ENCODE data around the gene HCAR1. TPM values are rescaled to one million over a fixed set of nuclear protein-coding genes. Genes with fewer than 3 reads are reported as not detected.
A peak's percentile ranks its signal among the peaks of the same experiment; 100 is the strongest.
"Not testable (repeated sequence)": the region's sequence is repeated elsewhere in the genome, so short reads cannot be mapped to it uniquely, and the experiment has no call there.

HCAR1 gene
- total RNA-seq, 2 experiments from 2014 or later: 0.18 to 0.25 TPM

GRCh38 chr12:122722387-122722786, 8.3 kb downstream of the HCAR1 start:
- H3K4me1 Mint-ChIP-seq (ENCODE audit: low read depth): peaks cover 36% of the 10 kb centered on the region
- CTCF ChIA-PET: interaction anchor here (1.2 to 1.5 kb wide), 2 partner anchors 11 to 72 kb away, joined by 3 to 5 read pairs; no protein-coding TSS in a partner anchor
- peak overlapping the region; percentile 1 for H3K27ac Mint-ChIP-seq
- no peaks in the 10 kb centered on the region for H3K9me3 Mint-ChIP-seq
- no peak for TF ChIP-seq CTCF (IDR thresholded peaks at IDR 0.05)
- POLR2A ChIA-PET: no interaction called here
- ATAC-seq: no peak
- no peak for DNase-seq
- no peak overlapping the region for H3K4me3 Mint-ChIP-seq
- peaks cover 8% of the 10 kb centered on the region for H3K27me3 Mint-ChIP-seq
- intact Hi-C loops (cut with micrococcal nuclease): no loop called here
- H3K36me3 Mint-ChIP-seq (ENCODE audit: low read depth): no peaks in the 10 kb centered on the region

- Mint-ChIP-seq H3K27me3 (peaks cover 8% of the 10 kb centered on the region), H3K36me3 (ENCODE audit: low read depth) (no peaks in the 10 kb centered on the region), H3K4me3 (no peak overlapping the region), H3K4me1 (ENCODE audit: low read depth) (peaks cover 32% of the 10 kb centered on the region), H3K9me3 (no peaks in the 10 kb centered on the region), H3K27ac (peak overlapping the region; percentile 43)
- TF ChIP-seq CTCF (IDR thresholded peaks at IDR 0.05): no peak
- no peak for DNase-seq
- peak; percentile 34 for ATAC-seq
- ChIA-PET POLR2A (no interaction called here), CTCF (no interaction called here)
- intact Hi-C loops (cut with micrococcal nuclease): no loop called here
These were observed 9.5 kb downstream of the HCAR1 start for GRCh38 chr12:122721057-122721545.

GRCh38 chr12:122716658-122717057, 14.0 kb downstream of the HCAR1 start, which contains the start of gene HCAR3:
HCAR3 (minus strand) TSS chr12:122716811; CDS start chr12:122716737, 74 bp downstream.
- H3K9me3 Mint-ChIP-seq; H3K27ac Mint-ChIP-seq; intact Hi-C loops (cut with micrococcal nuclease); DNase-seq; H3K36me3 Mint-ChIP-seq (ENCODE audit: low read depth); H3K4me3 Mint-ChIP-seq; H3K27me3 Mint-ChIP-seq; ATAC-seq; CTCF ChIA-PET; POLR2A ChIA-PET: not testable (repeated sequence)
- peaks cover 13% of the 10 kb centered on the region for H3K4me1 Mint-ChIP-seq (ENCODE audit: low read depth)

- H3K9me3 Mint-ChIP-seq; H3K27me3 Mint-ChIP-seq; H3K27ac Mint-ChIP-seq; H3K4me1 Mint-ChIP-seq (ENCODE audit: low read depth); ATAC-seq; intact Hi-C loops (cut with micrococcal nuclease); CTCF ChIA-PET; POLR2A ChIA-PET; DNase-seq; H3K4me3 Mint-ChIP-seq; H3K36me3 Mint-ChIP-seq (ENCODE audit: low read depth): not testable (repeated sequence)
These were observed 15.4 kb downstream of the HCAR1 start for GRCh38 chr12:122715211-122715610.

GRCh38 chr12:122713491-122714188, 17.0 kb downstream of the HCAR1 start:
- H3K27me3 Mint-ChIP-seq; H3K4me1 Mint-ChIP-seq (ENCODE audit: low read depth); POLR2A ChIA-PET; DNase-seq; intact Hi-C loops (cut with micrococcal nuclease); H3K9me3 Mint-ChIP-seq; CTCF ChIA-PET; ATAC-seq; H3K4me3 Mint-ChIP-seq; H3K36me3 Mint-ChIP-seq (ENCODE audit: low read depth); H3K27ac Mint-ChIP-seq: not testable (repeated sequence)

GRCh38 chr12:122711266-122711665, 19.4 kb downstream of the HCAR1 start:
- H3K4me3 Mint-ChIP-seq; DNase-seq; H3K27ac Mint-ChIP-seq; CTCF ChIA-PET; ATAC-seq; H3K9me3 Mint-ChIP-seq; intact Hi-C loops (cut with micrococcal nuclease); H3K36me3 Mint-ChIP-seq (ENCODE audit: low read depth); POLR2A ChIA-PET; H3K4me1 Mint-ChIP-seq (ENCODE audit: low read depth); H3K27me3 Mint-ChIP-seq: not testable (repeated sequence)

GRCh38 chr12:122710341-122710740, 20.3 kb downstream of the HCAR1 start:
- H3K9me3 Mint-ChIP-seq; H3K4me1 Mint-ChIP-seq (ENCODE audit: low read depth); H3K4me3 Mint-ChIP-seq; H3K36me3 Mint-ChIP-seq (ENCODE audit: low read depth); DNase-seq; POLR2A ChIA-PET; CTCF ChIA-PET; H3K27ac Mint-ChIP-seq; H3K27me3 Mint-ChIP-seq; ATAC-seq; intact Hi-C loops (cut with micrococcal nuclease): not testable (repeated sequence)

- H3K4me3 Mint-ChIP-seq; DNase-seq; H3K27me3 Mint-ChIP-seq; intact Hi-C loops (cut with micrococcal nuclease); CTCF ChIA-PET; H3K27ac Mint-ChIP-seq; H3K4me1 Mint-ChIP-seq (ENCODE audit: low read depth); H3K9me3 Mint-ChIP-seq; POLR2A ChIA-PET; ATAC-seq; H3K36me3 Mint-ChIP-seq (ENCODE audit: low read depth): not testable (repeated sequence)
These were observed 21.4 kb downstream of the HCAR1 start for GRCh38 chr12:122709287-122709686.

- H3K4me1 Mint-ChIP-seq (ENCODE audit: low read depth); H3K27me3 Mint-ChIP-seq; H3K4me3 Mint-ChIP-seq; ATAC-seq; CTCF ChIA-PET; DNase-seq; H3K36me3 Mint-ChIP-seq (ENCODE audit: low read depth); H3K27ac Mint-ChIP-seq; POLR2A ChIA-PET; H3K9me3 Mint-ChIP-seq; intact Hi-C loops (cut with micrococcal nuclease): not testable (repeated sequence)
These were observed 26.8 kb downstream of the HCAR1 start for GRCh38 chr12:122703841-122704240.

GRCh38 chr12:122702890-122703611, 27.6 kb downstream of the HCAR1 start, which contains the start of gene HCAR2:
HCAR2 (minus strand) TSS chr12:122703357; CDS start chr12:122703283, 74 bp downstream.
- POLR2A ChIA-PET; H3K4me1 Mint-ChIP-seq (ENCODE audit: low read depth): not testable (repeated sequence)

More at GRCh38 chr12:122702890-122703611, 27.6 kb downstream of the HCAR1 start, which contains the start of gene HCAR2:
- CTCF ChIA-PET; DNase-seq; H3K9me3 Mint-ChIP-seq; H3K4me3 Mint-ChIP-seq; ATAC-seq; H3K27ac Mint-ChIP-seq; H3K27me3 Mint-ChIP-seq; H3K36me3 Mint-ChIP-seq (ENCODE audit: low read depth); intact Hi-C loops (cut with micrococcal nuclease): not testable (repeated sequence)
